HepG2 (cell line): Measurements from ENCODE around the gene PRKCE. TPM values are rescaled to one million over a fixed set of nuclear protein-coding genes. Genes with fewer than 3 reads are reported as not detected.

Experiments used
- ARID2 ChIP-seq: sonication (generic); formaldehyde crosslinking; IDR thresholded peaks from 2 replicates; pipeline ENCODE4 v1.8.1; 2022; ENCODE audit warnings: mild to moderate bottlenecking, missing genetic modification reagents, borderline replicate concordance
- KAT7 ChIP-seq: IDR thresholded peaks from 2 replicates; pipeline ENCODE4 v1.6.1; 2018; ENCODE audit warnings: borderline replicate concordance, missing compliant biosample characterization
- KLF11 ChIP-seq: IDR thresholded peaks from 2 replicates; pipeline ENCODE4 v1.6.1; 2016; ENCODE audit warnings: missing compliant biosample characterization
- NR2F6 ChIP-seq, 2 experiments: IDR thresholded peaks; 2 replicates each; pipeline ENCODE4 v1.6.1; 2016; ENCODE audit warnings: antibody characterized with exemption in 1 of 2, mild to moderate bottlenecking in 1 of 2
- SIX4 ChIP-seq: sonication (generic); formaldehyde crosslinking; IDR thresholded peaks from 2 replicates; pipeline ENCODE4 v1.4.0; 2020; ENCODE audit warnings: missing genetic modification reagents
- SRSF4 ChIP-seq: fragments of 200-400 bp; formaldehyde crosslinking; IDR thresholded peaks from one replicate; pipeline ENCODE4 v1.6.1; 2018; ENCODE audit warnings: mild to moderate bottlenecking, low read depth, low read length, moderate library complexity; ENCODE audit not compliant: poor library complexity, severe bottlenecking
- TCF7L2 ChIP-seq: IDR thresholded peaks from 2 replicates; pipeline ENCODE4 v1.6.1; 2011; ENCODE audit warnings: mild to moderate bottlenecking, low read depth, low read length, moderate library complexity
- ZNF367 ChIP-seq: sonication (generic); formaldehyde crosslinking; IDR thresholded peaks from 2 replicates; pipeline ENCODE4 v1.4.0; 2020; ENCODE audit warnings: missing genetic modification reagents, borderline replicate concordance
- ZNF468 ChIP-seq: sonication (generic); formaldehyde crosslinking; IDR thresholded peaks from 2 replicates; pipeline ENCODE4 v1.8.0; 2022; ENCODE audit warnings: mild to moderate bottlenecking, moderate library complexity, missing genetic modification reagents
- ZNF713 ChIP-seq: sonication (generic); formaldehyde crosslinking; IDR thresholded peaks from 2 replicates; pipeline ENCODE4 v1.4.0; 2020; ENCODE audit warnings: mild to moderate bottlenecking, missing genetic modification reagents
- polyA plus RNA-seq, 8 experiments: library from polyadenylated mRNA; depleted of rRNA in 3 of 8; stranded (reverse) in 7 of 8; unstranded in 1 of 8; fragments of >200 nt; fragmentation: Illumina TruSeq in 4 of 8; extraction: Trizol in 4 of 8; gene quantifications; 2 replicates each; pipeline versions ENCODE4 v1.2.1 to v1.2.3, GENCODE V29; 2011 to 2016; ENCODE audit warnings: low read depth in 4 of 8, missing spikeins in 1 of 8, mixed read lengths in 1 of 8; ENCODE audit not compliant: insufficient read depth in 1 of 8
- total RNA-seq, 5 experiments: library from RNA; depleted of rRNA; stranded (reverse); fragments of >200 nt; fragmentation: Illumina TruSeq; extraction: Trizol; gene quantifications; 2 replicates each; pipeline ENCODE4 v1.2.3, GENCODE V29; 2016; ENCODE audit warnings: low read depth in 1 of 5
- TF ChIP-seq, protein P1 (sequence below): sonication (generic); formaldehyde crosslinking; IDR thresholded peaks from 2 replicates; pipeline ENCODE4 v1.5.1; 2020; ENCODE audit warnings: mild to moderate bottlenecking, missing genetic modification reagents, moderate library complexity
- TF ChIP-seq, protein P2 (sequence below): sonication (generic); formaldehyde crosslinking; IDR thresholded peaks from 2 replicates; pipeline ENCODE4 v1.5.0; 2020; ENCODE audit warnings: mild to moderate bottlenecking, missing genetic modification reagents
- TF ChIP-seq, protein P3 (sequence below): sonication (generic); formaldehyde crosslinking; IDR thresholded peaks from 2 replicates; pipeline ENCODE4 v1.5.1; 2020; ENCODE audit warnings: mild to moderate bottlenecking, missing genetic modification reagents, borderline replicate concordance
- TF ChIP-seq, protein P4 (sequence below): sonication (generic); formaldehyde crosslinking; IDR thresholded peaks from 2 replicates; pipeline ENCODE4 v1.5.0; 2020; ENCODE audit warnings: mild to moderate bottlenecking, missing genetic modification reagents
- TF ChIP-seq, protein P5 (sequence below): sonication (generic); formaldehyde crosslinking; IDR thresholded peaks from 2 replicates; pipeline ENCODE4 v1.4.0; 2020; ENCODE audit warnings: missing genetic modification reagents

The PRKCE gene
- total and polyA plus RNA-seq, 2 of the 13 experiments (the other 11 are each of a cell fraction or from before 2014, with no cell fraction given), result 1.0 to 3.9 TPM

DNA sequence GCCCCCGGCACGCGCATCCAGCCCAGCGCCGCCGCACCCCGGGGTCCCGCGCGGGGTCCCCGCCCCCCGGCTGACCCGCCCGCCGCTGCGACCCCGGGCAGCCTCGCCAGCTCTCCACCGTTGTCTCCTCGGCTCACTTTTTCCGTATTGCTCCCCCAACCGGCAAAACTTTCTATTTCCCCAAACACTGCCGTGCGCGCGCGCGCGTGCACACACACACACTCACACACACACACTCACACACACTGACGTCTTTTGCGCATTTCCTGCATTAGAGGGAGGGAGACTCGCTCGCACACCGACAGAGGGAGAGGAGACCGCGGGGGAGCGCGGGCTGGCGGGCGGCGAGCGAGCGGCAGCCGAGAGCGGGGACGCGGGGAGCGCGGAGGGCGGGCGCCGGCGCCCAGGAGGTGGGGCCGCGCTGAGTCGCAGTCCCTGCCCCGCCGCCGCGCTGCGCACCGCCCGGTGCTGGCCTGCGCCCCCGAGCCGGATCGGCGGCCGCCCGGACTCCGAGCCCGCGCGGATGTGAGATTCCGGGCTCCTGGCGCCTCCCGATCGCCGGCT lies 542 bp upstream of the PRKCE start (continued):
- TF ChIP-seq ZNF367 (CRISPR knock-in tag) (peak; percentile 46; the same call in 1 of the 2 replicates), ARID2 (CRISPR knock-in tag) (no peak), KAT7 (CRISPR knock-in tag) (no peak; the same call in none of the 2 replicates), ZNF713 (CRISPR knock-in tag) (no peak), SRSF4 (no peak), NR2F6 (IDR thresholded peaks at IDR 0.05) (no peak), NR2F6 (CRISPR knock-in tag; IDR thresholded peaks at IDR 0.05) (peak; percentile 73), ZNF468 (CRISPR knock-in tag) (no peak), SIX4 (CRISPR knock-in tag) (peak; percentile 13; the same call in 1 of the 2 replicates), KLF11 (CRISPR knock-in tag) (no peak), TCF7L2 (no peak)
- TF ChIP-seq, protein P1, sequence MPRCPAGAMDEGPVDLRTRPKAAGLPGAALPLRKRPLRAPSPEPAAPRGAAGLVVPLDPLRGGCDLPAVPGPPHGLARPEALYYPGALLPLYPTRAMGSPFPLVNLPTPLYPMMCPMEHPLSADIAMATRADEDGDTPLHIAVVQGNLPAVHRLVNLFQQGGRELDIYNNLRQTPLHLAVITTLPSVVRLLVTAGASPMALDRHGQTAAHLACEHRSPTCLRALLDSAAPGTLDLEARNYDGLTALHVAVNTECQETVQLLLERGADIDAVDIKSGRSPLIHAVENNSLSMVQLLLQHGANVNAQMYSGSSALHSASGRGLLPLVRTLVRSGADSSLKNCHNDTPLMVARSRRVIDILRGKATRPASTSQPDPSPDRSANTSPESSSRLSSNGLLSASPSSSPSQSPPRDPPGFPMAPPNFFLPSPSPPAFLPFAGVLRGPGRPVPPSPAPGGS (CRISPR knock-in tag), result no peak
- TF ChIP-seq, protein P2, sequence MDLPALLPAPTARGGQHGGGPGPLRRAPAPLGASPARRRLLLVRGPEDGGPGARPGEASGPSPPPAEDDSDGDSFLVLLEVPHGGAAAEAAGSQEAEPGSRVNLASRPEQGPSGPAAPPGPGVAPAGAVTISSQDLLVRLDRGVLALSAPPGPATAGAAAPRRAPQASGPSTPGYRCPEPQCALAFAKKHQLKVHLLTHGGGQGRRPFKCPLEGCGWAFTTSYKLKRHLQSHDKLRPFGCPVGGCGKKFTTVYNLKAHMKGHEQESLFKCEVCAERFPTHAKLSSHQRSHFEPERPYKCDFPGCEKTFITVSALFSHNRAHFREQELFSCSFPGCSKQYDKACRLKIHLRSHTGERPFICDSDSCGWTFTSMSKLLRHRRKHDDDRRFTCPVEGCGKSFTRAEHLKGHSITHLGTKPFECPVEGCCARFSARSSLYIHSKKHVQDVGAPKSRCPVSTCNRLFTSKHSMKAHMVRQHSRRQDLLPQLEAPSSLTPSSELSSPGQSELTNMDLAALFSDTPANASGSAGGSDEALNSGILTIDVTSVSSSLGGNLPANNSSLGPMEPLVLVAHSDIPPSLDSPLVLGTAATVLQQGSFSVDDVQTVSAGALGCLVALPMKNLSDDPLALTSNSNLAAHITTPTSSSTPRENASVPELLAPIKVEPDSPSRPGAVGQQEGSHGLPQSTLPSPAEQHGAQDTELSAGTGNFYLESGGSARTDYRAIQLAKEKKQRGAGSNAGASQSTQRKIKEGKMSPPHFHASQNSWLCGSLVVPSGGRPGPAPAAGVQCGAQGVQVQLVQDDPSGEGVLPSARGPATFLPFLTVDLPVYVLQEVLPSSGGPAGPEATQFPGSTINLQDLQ, result no peak
- TF ChIP-seq, protein P3, sequence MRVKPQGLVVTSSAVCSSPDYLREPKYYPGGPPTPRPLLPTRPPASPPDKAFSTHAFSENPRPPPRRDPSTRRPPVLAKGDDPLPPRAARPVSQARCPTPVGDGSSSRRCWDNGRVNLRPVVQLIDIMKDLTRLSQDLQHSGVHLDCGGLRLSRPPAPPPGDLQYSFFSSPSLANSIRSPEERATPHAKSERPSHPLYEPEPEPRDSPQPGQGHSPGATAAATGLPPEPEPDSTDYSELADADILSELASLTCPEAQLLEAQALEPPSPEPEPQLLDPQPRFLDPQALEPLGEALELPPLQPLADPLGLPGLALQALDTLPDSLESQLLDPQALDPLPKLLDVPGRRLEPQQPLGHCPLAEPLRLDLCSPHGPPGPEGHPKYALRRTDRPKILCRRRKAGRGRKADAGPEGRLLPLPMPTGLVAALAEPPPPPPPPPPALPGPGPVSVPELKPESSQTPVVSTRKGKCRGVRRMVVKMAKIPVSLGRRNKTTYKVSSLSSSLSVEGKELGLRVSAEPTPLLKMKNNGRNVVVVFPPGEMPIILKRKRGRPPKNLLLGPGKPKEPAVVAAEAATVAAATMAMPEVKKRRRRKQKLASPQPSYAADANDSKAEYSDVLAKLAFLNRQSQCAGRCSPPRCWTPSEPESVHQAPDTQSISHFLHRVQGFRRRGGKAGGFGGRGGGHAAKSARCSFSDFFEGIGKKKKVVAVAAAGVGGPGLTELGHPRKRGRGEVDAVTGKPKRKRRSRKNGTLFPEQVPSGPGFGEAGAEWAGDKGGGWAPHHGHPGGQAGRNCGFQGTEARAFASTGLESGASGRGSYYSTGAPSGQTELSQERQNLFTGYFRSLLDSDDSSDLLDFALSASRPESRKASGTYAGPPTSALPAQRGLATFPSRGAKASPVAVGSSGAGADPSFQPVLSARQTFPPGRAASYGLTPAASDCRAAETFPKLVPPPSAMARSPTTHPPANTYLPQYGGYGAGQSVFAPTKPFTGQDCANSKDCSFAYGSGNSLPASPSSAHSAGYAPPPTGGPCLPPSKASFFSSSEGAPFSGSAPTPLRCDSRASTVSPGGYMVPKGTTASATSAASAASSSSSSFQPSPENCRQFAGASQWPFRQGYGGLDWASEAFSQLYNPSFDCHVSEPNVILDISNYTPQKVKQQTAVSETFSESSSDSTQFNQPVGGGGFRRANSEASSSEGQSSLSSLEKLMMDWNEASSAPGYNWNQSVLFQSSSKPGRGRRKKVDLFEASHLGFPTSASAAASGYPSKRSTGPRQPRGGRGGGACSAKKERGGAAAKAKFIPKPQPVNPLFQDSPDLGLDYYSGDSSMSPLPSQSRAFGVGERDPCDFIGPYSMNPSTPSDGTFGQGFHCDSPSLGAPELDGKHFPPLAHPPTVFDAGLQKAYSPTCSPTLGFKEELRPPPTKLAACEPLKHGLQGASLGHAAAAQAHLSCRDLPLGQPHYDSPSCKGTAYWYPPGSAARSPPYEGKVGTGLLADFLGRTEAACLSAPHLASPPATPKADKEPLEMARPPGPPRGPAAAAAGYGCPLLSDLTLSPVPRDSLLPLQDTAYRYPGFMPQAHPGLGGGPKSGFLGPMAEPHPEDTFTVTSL (CRISPR knock-in tag), result peak; percentile 54; the same call in 1 of the 2 replicates
- TF ChIP-seq, protein P4, sequence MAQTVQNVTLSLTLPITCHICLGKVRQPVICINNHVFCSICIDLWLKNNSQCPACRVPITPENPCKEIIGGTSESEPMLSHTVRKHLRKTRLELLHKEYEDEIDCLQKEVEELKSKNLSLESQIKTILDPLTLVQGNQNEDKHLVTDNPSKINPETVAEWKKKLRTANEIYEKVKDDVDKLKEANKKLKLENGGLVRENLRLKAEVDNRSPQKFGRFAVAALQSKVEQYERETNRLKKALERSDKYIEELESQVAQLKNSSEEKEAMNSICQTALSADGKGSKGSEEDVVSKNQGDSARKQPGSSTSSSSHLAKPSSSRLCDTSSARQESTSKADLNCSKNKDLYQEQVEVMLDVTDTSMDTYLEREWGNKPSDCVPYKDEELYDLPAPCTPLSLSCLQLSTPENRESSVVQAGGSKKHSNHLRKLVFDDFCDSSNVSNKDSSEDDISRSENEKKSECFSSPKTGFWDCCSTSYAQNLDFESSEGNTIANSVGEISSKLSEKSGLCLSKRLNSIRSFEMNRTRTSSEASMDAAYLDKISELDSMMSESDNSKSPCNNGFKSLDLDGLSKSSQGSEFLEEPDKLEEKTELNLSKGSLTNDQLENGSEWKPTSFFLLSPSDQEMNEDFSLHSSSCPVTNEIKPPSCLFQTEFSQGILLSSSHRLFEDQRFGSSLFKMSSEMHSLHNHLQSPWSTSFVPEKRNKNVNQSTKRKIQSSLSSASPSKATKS, result no peak
- TF ChIP-seq, protein P5, sequence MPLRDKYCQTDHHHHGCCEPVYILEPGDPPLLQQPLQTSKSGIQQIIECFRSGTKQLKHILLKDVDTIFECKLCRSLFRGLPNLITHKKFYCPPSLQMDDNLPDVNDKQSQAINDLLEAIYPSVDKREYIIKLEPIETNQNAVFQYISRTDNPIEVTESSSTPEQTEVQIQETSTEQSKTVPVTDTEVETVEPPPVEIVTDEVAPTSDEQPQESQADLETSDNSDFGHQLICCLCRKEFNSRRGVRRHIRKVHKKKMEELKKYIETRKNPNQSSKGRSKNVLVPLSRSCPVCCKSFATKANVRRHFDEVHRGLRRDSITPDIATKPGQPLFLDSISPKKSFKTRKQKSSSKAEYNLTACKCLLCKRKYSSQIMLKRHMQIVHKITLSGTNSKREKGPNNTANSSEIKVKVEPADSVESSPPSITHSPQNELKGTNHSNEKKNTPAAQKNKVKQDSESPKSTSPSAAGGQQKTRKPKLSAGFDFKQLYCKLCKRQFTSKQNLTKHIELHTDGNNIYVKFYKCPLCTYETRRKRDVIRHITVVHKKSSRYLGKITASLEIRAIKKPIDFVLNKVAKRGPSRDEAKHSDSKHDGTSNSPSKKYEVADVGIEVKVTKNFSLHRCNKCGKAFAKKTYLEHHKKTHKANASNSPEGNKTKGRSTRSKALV (CRISPR knock-in tag), result peak; percentile 84
